Kidney epithelial cell (primary cell): ENCODE data around the gene NADK2. TPM values are rescaled to one million over a fixed set of nuclear protein-coding genes. Genes with fewer than 3 reads are reported as not detected.

Experiments used
- DNase-seq: peaks from one replicate; pipeline ENCODE4 v3.0.0-alpha.2; 2010; ENCODE audit warnings: low read depth
- H3K27me3 ChIP-seq: 2 replicates; pipeline ENCODE4 v1.6.0; 2011; ENCODE audit warnings: low read length; ENCODE audit not compliant: control insufficient read depth, insufficient read depth
- H3K36me3 ChIP-seq: 2 replicates; pipeline ENCODE4 v1.5.1; 2011; ENCODE audit warnings: low read length; ENCODE audit not compliant: control insufficient read depth, insufficient read depth
- H3K4me3 ChIP-seq: 2 replicates; pipeline ENCODE4 v1.5.1; 2011; ENCODE audit warnings: low read depth, mild to moderate bottlenecking, control low read depth, low read length
- CTCF ChIP-seq: IDR thresholded peaks from 2 replicates; pipeline ENCODE4 v1.5.1; 2011; ENCODE audit warnings: mild to moderate bottlenecking, moderate library complexity, low read length, control low read depth, inconsistent platforms; ENCODE audit not compliant: insufficient read depth, poor library complexity, severe bottlenecking
- total RNA-seq: library from RNA; depleted of rRNA; stranded (reverse); fragments of >200 nt; gene quantifications from 2 replicates; pipeline ENCODE4 v1.2.3, GENCODE V29; 2015

Gene NADK2
- total RNA-seq, 1 donor from 2014 or later = 12.2 TPM

DNA sequence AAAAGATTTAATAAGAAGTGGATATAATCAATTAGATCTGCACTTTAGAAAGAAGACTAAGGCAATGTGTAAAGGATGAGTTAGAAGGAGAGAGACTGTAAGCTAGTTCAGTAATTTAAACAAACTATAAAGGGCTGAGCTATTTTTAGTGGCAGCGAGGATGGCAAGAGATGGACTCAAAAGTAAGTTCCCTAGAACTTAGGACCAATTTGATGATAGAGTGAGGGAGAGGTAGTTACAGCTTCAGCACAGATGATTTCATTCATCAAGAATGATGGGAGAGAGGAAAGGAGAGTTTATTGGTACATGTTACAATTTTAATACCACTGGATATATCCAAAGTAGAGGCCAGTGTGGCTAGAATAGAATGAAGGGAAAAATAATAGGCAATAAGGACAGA, 19.1 kb downstream of the NADK2 start:
- no peak for TF ChIP-seq CTCF
- DNase-seq = no peak
- Histone ChIP-seq H3K27me3 (no peaks in the 10 kb centered on the region), H3K4me3 (no peak overlapping the region), H3K36me3 (no peaks in the 10 kb centered on the region)

DNA sequence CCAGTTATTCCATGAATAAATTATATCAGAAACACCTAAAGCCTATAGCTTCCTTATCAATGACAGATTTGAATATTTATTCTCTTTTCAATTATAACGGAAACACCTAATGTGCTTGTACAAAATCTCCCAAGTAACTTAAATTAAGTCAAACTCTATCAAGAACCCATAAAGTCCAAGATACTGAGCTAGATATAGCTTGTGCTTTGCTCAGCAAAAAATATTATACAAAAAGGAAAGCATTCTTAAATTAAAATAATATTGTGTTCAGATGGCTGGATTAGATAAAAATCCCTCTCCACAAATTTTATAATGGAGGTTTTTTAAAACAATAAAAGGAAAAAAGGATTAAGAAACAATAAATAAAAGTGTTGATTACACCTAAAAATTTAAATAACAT, 23.7 kb downstream of the NADK2 start:
- H3K27me3 ChIP-seq = no peaks in the 10 kb centered on the region
- no peaks in the 10 kb centered on the region for H3K36me3 ChIP-seq
- no peak for TF ChIP-seq CTCF
- H3K4me3 ChIP-seq = no peak overlapping the region
- DNase-seq = no peak

GRCh38 chr5:36217567-36217966, 24.2 kb downstream of the NADK2 start:
- Histone ChIP-seq H3K4me3 (no peak overlapping the region), H3K36me3 (no peaks in the 10 kb centered on the region), H3K27me3 (no peaks in the 10 kb centered on the region)
- no peak for DNase-seq
- no peak for TF ChIP-seq CTCF

DNA sequence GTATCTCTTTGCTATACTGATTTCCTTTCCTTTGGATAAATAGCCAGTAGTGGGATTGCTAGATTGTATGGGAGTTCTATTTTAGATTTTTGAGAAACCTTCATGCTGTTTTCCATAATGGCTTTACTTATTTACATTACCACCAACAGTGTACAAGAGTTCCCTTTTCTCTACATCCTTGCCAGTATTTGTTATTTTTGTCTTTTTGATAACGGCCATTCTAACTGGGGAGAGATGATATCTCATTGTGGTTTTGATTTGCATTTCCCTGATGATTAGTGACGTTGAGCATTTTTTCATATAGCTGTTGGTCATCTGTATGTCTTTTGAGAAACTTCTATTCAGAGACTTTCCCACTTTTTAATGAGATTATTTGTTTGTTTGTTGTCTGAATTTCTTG, 25.8 kb downstream of the NADK2 start:
- TF ChIP-seq CTCF = no peak
- no peaks in the 10 kb centered on the region for H3K36me3 ChIP-seq

GRCh38 chr5:36214436-36214835, 27.3 kb downstream of the NADK2 start:
- no peaks in the 10 kb centered on the region for H3K27me3 ChIP-seq
- no peak overlapping the region for H3K4me3 ChIP-seq
- H3K36me3 ChIP-seq = no peaks in the 10 kb centered on the region
- TF ChIP-seq CTCF = no peak
- DNase-seq = no peak

More for the DNA sequence above, 25.8 kb downstream of the NADK2 start:
- H3K27me3 ChIP-seq = no peaks in the 10 kb centered on the region
- H3K4me3 ChIP-seq = no peak overlapping the region
- DNase-seq = no peak

- no peak for TF ChIP-seq CTCF
- H3K27me3 ChIP-seq = no peaks in the 10 kb centered on the region
- DNase-seq = no peak
- H3K4me3 ChIP-seq = no peak overlapping the region
- no peaks in the 10 kb centered on the region for H3K36me3 ChIP-seq
Measured at GRCh38 chr5:36209664-36210063, 32.1 kb downstream of the NADK2 start.
